Measurements from ENCODE around the gene L3MBTL3.

- no peak for TF ChIP-seq REST (IDR thresholded peaks at IDR 0.05; ENCODE audit: borderline replicate concordance)
- no peak for TF ChIP-seq POLR2AphosphoS5 (IDR thresholded peaks at IDR 0.05)
- TF ChIP-seq EP300 (conservative IDR thresholded peaks at IDR 0.05; ENCODE audit: poor library complexity, severe bottlenecking): no peak
- no peak for TF ChIP-seq CTCF (IDR thresholded peaks at IDR 0.05; ENCODE audit: poor library complexity, severe bottlenecking)
- TF ChIP-seq MXI1 (conservative IDR thresholded peaks at IDR 0.05; ENCODE audit: poor library complexity, severe bottlenecking): no peak
- no peak for TF ChIP-seq TAF1 (IDR thresholded peaks at IDR 0.05; ENCODE audit: low read depth)
These were observed 9.6 kb downstream of the L3MBTL3 start for GRCh38 chr6:130027948-130028347.

Data from neural cell (in vitro differentiated cells).